ENCODE data around the gene LYL1.

LYL1 gene

DNA sequence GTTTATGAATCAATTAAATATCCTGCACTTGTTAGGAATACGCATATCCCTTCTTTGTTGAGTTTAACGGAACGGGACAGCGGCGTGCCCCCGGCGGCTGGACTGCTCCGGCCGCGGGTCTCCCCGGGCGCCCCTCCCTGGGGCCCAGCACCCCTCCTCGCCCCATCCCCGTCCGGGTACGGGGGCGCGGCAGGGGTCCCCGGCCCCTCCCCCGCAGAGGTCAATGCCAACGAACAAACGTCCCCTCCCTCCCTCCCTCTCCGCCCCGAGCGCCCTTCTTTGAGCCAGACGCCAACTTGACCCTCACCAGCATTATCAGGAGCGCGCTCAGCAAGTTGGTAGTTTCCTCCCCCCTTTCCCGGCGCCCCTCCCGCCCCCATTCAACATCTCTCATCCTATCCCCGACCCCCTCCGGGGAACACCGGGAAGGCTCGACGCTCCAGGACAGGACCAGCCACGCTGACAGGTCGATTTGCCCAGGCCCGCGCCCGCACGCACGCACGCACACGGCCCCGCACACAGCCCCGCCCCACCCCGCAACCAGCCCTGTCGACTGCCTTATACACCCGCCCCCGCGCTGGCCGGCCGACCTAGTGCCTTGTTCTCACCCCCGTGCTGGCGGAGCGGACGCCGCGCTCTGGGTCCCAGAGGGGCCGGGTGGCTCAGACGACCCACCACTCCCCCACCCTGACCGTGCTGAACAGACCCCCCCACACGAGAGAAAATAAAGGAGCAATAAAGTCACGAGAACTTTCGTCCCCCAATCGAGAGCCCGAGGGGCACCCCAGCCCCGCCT, 5.0 kb downstream of the LYL1 start:
- DNase-seq: peak; percentile 67 to 86
- Histone ChIP-seq H3K27me3 (no peaks in the 10 kb centered on the region), H3K9me3 (no peaks in the 10 kb centered on the region), H3K36me3 (peaks cover 0 to 25% (median 9%) of the 10 kb centered on the region in 3 donors), H3K4me3 (peak overlapping the region; percentile 46 to 55), H3K4me1 (peaks cover 0 to 67% (median 54%) of the 10 kb centered on the region in 4 donors), H3K27ac (peak overlapping the region; percentile 74 to 94)
- TF ChIP-seq, protein P1, sequence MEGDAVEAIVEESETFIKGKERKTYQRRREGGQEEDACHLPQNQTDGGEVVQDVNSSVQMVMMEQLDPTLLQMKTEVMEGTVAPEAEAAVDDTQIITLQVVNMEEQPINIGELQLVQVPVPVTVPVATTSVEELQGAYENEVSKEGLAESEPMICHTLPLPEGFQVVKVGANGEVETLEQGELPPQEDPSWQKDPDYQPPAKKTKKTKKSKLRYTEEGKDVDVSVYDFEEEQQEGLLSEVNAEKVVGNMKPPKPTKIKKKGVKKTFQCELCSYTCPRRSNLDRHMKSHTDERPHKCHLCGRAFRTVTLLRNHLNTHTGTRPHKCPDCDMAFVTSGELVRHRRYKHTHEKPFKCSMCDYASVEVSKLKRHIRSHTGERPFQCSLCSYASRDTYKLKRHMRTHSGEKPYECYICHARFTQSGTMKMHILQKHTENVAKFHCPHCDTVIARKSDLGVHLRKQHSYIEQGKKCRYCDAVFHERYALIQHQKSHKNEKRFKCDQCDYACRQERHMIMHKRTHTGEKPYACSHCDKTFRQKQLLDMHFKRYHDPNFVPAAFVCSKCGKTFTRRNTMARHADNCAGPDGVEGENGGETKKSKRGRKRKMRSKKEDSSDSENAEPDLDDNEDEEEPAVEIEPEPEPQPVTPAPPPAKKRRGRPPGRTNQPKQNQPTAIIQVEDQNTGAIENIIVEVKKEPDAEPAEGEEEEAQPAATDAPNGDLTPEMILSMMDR (IDR thresholded peaks at IDR 0.05): no peak
- intact Hi-C loops (cut with DNase I; ENCODE audit: low total_unique reads): no loop called here

DNA sequence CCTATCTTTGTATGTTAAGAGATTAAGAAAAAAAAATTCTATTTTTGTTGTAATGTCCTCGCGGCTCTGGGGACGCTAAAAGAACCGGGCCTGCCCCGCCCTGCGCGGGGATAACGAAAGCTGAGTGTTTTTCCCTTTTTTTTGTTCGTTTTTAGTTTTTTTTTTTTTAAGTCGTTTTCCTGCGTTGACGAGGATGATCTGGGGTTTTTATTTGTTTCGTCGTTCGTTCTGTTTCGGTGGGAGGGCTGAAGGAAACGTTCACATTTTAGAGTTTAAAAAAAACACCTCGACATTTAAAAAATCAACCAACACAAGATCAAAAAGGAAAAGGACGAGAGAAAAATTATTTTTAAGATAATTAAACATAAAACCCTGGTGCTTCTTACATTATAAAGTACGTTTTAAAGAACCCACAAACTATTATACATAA, 5.6 kb downstream of the LYL1 start:
- peak overlapping the region; percentile 46 to 55 for H3K4me3 ChIP-seq
- no peak for DNase-seq
- peaks cover 0 to 67% (median 54%) of the 10 kb centered on the region in 4 donors for H3K4me1 ChIP-seq
- peaks cover 0 to 25% (median 9%) of the 10 kb centered on the region in 3 donors for H3K36me3 ChIP-seq
- no peaks in the 10 kb centered on the region for H3K27me3 ChIP-seq
- TF ChIP-seq, protein P1 (IDR thresholded peaks at IDR 0.05): no peak
- H3K27ac ChIP-seq: peak overlapping the region; percentile 74 to 94
- H3K9me3 ChIP-seq: no peaks in the 10 kb centered on the region
- intact Hi-C loops (cut with DNase I; ENCODE audit: low total_unique reads): no loop called here

DNA sequence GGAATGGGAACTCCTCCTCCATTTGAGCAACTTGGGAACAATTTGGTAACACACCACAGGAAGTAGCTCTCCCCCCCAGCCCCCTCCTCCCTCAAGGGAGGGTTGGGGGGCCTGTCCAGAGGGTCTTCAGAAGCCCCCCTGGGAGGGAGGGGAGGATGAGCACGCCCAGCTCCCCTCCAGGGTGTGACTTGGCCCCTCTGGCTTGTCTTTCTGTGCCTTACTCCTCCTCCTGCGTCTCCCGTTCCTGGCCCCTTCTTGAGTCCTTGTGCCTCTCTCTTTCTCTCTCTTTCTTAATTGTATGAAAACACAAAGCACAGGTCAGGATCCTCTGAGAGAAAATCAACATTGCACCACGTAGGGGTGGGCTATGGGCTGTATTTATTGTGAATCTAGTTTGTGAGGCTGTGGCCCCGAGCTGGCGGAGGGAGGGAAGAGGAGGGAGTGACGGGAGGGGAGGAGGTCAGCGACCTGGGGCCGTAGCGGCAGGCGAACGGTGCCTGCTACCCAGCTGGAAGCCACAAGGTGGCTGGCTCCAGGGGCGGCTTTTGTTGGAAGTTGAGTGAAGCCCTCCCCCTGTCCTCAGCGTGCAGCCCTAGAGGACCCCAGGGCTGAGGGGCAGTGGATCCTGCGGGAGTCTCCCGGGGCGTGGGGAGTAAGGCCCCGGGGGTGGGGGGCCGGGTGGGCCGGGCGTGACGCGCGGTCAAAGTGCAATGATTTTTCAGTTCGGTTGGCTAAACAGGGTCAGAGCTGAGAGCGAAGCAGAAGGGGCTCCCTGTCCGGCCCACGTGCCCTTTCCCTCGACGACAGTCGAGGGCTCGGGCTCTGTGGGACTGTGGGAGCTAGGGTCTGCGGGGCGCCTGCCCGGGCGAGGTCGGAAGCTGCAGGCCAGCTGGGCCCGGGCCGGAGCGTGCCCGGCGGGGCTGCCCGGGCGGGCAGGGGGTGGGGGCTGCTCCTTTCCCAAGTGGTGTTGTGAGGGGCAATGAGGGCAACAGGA, 6.4 kb downstream of the LYL1 start:
- H3K27me3 ChIP-seq: no peaks in the 10 kb centered on the region
- DNase-seq: no peak
- H3K9me3 ChIP-seq: no peaks in the 10 kb centered on the region
- H3K27ac ChIP-seq: peak overlapping the region; percentile 87 to 94
- peaks cover 0 to 25% (median 9%) of the 10 kb centered on the region in 3 donors for H3K36me3 ChIP-seq
- TF ChIP-seq, protein P1 (IDR thresholded peaks at IDR 0.05): peak; percentile 13 to 22
- intact Hi-C loops (cut with DNase I; ENCODE audit: low total_unique reads): no loop called here
- H3K4me3 ChIP-seq: peak overlapping the region; percentile 9 to 14
- peaks cover under 1 to 67% (median 56%) of the 10 kb centered on the region in 4 donors for H3K4me1 ChIP-seq

DNA sequence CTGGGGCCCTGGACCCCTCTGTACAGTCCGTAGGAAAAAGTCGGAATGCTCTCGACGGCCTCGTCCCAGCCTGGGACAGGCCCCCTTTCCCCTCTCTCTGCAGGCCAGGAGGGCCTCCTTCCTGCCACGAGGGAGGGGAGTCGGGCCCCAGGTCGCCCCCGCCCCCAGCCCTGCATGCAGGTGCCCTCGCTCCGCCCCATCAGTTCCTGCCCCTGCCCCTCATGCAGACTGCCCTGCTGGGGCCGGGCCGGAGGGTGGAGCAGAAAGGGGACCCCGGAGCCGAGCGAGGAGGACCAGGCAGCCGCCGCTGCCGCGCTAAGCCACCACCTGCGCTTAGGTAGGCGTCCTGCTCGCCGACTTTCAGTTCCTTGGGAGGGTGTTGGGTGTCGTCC, 7.3 kb downstream of the LYL1 start:
- Histone ChIP-seq H3K9me3 (no peaks in the 10 kb centered on the region), H3K27me3 (no peaks in the 10 kb centered on the region), H3K4me3 (peak overlapping the region; percentile 9 to 14), H3K4me1 (peaks cover 9 to 75% (median 60%) of the 10 kb centered on the region in 4 donors), H3K27ac (peak overlapping the region; percentile 87 to 94), H3K36me3 (peaks cover 0 to 25% (median 9%) of the 10 kb centered on the region in 3 donors)
- TF ChIP-seq, protein P1 (IDR thresholded peaks at IDR 0.05): no peak
- intact Hi-C loops (cut with DNase I; ENCODE audit: low total_unique reads): no loop called here
- no peak for DNase-seq

DNA sequence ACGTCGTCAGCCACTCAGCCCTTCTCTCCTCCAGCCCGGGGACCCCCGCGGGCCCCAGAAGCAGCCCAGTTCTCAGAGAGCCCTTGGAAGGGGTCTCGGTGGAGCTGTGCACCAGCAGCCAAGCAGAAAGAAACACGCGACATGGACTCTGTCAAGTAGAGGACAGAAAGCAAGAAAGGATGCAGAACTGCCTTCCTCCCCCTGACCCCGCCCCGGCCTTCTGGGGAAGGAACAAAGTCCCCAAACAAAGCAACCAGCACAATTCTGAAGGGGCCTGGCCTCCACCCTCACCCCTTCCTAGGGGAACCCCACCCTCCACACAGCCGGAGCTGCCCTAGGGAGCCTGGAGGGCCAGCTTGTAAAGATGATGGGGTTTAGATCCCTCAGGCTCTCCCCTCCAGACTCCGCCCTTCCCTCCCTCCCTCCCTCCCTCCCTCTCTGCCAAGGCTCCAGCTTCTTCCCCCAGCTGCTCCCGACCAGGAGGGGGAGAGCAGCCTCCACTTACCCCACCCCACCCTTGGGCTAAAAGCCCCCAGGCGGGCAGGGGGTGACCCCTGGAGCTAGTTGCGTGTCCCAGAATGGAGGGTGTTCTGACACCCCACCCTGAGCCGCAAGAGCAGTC, 7.8 kb downstream of the LYL1 start:
- peaks cover 11 to 80% (median 65%) of the 10 kb centered on the region in 4 donors for H3K4me1 ChIP-seq
- H3K4me3 ChIP-seq: peak overlapping the region; percentile 9 to 14

More for the DNA sequence above, 7.8 kb downstream of the LYL1 start:
- peak overlapping the region; percentile 87 to 94 for H3K27ac ChIP-seq
- H3K27me3 ChIP-seq: no peaks in the 10 kb centered on the region
- H3K9me3 ChIP-seq: no peaks in the 10 kb centered on the region
- intact Hi-C loops (cut with DNase I; ENCODE audit: low total_unique reads): no loop called here
- H3K36me3 ChIP-seq: peaks cover 0 to 29% (median 9%) of the 10 kb centered on the region in 3 donors
- DNase-seq: no peak
- TF ChIP-seq, protein P1 (IDR thresholded peaks at IDR 0.05): no peak

Data from tibial artery (tissue), 4 donors.